GM13977 (cell line): ENCODE data around the gene SH2D2A.

Experiments
- DNase-seq: peaks from one replicate; pipeline ENCODE4 v3.0.0; 2012; ENCODE audit warnings: low spot score
- in situ Hi-C: fragments of 300-500 bp; cut with MboI; formaldehyde crosslinking; loops from one replicate; pipeline ENCODE4 v1.12.0; 2022; ENCODE audit warnings: low sequenced_read_pairs, low pct_unique_long_range_greater_than_20kb, mixed read lengths, inconsistent platforms; ENCODE audit not compliant: unreplicated experiment
- TF ChIP-seq, protein P1 (sequence below): IDR thresholded peaks from 2 replicates; pipeline ENCODE4 v1.5.1; 2012; ENCODE audit warnings: mild to moderate bottlenecking, control low read depth; ENCODE audit not compliant: insufficient read depth; ENCODE audit errors: extremely low read depth, missing control alignments

Gene SH2D2A

DNA sequence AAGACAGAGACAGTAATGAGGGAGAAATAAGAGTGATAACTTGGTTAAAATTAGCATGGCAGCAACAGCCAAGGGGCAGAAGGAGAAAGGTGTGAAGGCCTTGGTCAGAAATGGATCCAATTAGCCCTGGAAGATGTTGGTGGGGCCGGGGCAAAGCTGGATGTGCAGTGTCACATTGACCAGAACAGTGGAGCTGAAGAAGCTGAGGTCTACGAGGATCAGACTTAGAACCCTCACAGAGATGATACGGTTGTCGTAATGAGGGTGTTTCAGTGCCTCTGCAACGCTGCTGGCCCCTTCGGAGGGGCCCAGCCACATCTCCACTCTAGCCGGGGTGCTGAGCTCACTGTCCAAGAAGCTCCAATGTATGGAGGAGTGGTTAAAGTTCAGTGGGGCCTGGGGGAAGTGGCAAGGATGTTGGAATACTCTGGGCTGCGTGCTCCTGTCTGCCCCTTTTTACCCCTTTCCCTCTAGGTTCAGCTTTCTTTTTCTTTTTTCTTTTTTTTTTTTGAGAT, 14.2 kb downstream of the SH2D2A start:
- in situ Hi-C loops, result no loop called here
- TF ChIP-seq, protein P1, sequence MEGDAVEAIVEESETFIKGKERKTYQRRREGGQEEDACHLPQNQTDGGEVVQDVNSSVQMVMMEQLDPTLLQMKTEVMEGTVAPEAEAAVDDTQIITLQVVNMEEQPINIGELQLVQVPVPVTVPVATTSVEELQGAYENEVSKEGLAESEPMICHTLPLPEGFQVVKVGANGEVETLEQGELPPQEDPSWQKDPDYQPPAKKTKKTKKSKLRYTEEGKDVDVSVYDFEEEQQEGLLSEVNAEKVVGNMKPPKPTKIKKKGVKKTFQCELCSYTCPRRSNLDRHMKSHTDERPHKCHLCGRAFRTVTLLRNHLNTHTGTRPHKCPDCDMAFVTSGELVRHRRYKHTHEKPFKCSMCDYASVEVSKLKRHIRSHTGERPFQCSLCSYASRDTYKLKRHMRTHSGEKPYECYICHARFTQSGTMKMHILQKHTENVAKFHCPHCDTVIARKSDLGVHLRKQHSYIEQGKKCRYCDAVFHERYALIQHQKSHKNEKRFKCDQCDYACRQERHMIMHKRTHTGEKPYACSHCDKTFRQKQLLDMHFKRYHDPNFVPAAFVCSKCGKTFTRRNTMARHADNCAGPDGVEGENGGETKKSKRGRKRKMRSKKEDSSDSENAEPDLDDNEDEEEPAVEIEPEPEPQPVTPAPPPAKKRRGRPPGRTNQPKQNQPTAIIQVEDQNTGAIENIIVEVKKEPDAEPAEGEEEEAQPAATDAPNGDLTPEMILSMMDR, result no peak
- DNase-seq, result no peak

DNA sequence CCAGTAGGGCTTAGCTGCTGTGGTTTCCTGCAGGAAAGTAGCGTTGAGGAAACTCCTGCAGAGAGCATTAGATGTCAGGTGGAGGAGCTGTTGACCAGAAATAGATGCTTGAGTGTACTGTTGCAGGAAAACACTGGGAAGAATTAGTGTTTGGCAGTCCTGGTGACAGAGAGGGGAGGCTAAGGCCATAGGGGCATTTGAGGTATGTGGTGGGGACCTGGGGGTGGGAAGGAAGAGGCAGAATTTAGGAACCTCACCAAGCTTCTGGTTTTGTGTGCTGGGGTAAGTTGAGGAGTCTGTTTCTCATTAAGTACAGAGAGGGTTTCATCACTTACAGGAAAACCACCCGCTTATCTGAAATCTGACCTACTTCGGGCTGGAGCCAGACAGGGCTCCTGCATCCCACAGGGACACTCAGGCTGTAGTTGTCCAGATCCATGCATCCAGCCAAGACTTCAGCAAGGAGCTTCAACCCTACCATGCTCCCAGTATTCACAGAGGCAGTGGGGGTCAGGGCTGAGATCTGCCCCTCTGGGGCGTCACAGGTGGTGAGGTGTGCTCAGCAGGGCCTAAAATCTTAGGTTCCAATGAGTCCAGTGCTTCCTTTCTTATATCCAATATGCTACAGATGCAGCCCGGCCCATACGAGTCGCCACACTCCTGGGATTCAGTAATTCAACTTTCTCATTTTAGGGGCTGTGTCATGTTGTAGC, 15.1 kb downstream of the SH2D2A start:
- DNase-seq, result no peak
- TF ChIP-seq, protein P1, result no peak
- in situ Hi-C loops, result no loop called here

DNA sequence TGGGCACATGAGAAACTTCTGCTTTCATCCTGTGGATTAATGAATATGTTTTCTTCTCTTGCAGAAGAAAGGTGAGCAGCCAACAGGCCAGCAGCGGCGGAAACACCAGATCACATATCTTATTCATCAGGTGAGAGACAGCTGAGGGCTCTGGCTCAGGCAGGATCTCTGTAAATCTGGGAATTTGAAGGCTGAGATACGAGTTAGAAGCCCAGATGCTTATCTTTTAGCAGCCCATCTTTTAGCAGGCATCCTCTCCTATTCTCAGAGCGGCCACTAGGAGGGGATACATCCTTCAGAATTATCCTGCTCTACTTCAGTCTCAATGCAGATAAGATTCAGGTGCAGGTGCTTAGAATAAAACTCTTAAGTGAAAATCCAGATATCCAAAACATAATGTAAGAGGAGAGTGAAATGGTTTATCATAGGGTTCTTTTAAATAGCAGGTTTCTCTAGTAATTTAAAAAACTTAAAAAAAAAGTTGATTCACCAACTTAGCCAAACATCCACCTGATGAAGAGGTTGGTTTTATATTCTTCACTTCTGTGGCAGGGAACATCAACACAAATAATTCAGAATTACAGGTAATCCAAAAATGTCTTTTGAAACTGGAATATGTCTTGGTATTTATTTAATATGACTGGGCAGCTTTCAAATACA, 19.3 kb downstream of the SH2D2A start:
- in situ Hi-C loops, result no loop called here
- TF ChIP-seq, protein P1, result peak; percentile 81
- peak; percentile 67 for DNase-seq

DNA sequence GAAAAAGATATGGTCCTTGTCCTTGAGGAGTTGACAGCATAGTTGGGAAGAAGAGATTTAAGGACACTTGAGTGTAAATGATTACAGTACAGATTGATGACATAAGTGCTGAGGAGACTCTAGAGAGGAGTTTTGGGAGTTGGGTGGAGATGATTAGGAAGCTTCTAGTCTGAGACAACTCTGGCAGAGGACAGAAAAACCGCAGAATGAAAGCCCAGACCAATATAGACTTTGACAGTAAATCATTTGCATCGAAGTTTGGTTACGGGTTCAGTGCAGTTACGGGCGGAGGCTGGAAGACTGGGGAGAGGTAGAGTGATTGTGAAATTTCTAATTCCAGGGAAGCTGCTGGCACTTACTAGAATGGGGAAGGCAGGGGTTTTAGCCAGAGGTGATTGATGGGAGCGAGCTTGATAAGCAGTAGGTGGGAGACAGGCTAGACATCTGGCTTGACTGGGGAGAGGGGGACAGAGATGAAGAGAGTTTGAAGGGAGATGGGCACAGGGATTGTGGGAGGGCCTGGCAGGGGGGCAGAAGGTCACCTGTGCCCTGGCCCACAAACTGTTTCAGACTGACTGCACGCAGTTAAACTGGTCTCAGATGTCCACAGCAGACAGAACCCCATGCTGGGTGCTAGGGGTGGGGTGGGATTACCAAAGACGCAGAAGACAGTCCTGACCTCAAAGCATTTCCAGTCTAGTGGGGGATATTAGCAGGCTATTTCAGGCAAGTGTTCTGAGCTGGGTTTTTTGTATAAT, 20.1 kb downstream of the SH2D2A start:
- DNase-seq, result no peak
- TF ChIP-seq, protein P1, result no peak
- in situ Hi-C loops, result no loop called here

DNA sequence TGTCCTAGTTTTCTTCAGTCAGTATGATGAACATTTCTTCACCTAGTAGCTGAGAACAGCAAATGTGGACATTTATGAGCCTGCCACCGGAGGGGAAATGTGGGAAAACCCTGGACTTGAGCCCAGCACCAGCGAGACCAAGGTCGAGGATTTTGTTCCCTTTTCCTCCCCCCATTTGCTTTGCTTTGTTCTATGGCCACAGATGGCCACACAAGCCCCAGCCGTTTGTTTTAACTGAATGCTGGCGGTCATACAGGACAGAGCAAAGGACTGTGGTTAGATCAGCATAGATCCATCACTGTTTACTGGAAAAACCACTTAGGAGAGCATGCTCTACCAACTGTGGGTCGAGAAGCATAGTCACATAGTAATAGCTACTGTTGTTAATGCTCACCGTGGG, 20.9 kb downstream of the SH2D2A start:
- in situ Hi-C loops, result no loop called here
- no peak for DNase-seq
- TF ChIP-seq, protein P1, result no peak

DNA sequence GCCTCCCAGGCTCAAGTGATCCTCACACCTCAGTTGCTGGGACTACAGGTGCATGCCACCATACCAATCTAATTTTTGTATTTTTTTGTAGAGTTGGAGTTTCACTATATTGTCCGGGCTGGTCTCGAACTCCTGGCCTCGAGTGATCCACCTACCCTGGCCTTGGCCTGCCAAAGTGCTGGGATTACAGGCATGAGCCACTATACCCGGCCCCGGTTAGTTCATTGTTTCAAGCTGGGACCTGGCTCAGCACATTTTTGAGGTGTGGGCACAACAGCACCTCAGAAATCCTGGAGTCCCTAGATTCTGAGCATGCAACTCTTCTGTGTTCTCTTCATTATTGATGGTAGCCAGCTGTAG, 21.3 kb downstream of the SH2D2A start:
- in situ Hi-C loops, result no loop called here
- no peak for DNase-seq
- TF ChIP-seq, protein P1, result no peak
